Measurements from ENCODE around the gene RMND1. TPM values are rescaled to one million over a fixed set of nuclear protein-coding genes. Genes with fewer than 3 reads are reported as not detected.

Gene RMND1
- total and polyA plus RNA-seq, 9 of the 15 experiments (the other 6 are each of a cell fraction or from before 2014, with no cell fraction given) = 26.9 to 47.8 (median 36.2) TPM

DNA sequence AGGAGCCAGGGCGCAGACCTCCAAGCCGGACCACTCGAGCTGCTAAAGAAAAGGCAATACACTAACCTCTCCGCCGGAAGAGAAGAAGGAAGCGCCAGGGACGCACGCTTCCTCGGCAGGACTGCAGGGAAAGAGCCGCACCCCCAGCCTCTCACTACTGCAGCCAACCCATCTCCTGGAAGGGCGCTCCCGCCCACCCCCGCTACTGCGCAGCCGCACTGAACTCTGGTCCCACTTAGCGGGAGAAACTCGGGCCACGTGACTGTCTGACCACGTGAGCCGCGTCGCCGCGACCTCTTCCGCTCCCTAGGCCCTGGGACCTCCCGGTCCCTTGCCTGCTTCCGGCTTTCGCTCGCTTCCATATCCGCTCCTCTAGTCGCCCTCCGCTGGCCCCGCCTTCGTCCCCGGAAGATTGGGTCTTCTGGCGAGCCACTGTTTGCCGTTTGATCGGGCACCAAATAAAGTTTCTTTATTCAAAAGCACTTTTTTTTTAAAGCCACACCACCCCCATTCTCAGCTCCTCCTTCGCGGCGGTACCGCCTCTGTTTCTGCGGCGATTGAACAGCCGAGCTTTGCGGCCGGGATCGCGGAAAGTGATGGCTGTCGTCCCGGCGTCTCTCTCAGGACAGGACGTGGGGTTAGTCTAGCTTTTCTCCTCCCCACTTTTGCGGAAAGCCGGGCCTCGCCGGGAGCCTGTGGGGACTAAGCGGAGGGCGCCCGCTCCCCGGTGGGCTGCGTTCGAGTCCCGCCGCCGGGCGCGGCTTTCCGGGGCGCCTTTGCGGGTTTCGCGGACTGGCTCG, at the start of gene RMND1 (continued):
- peak; percentile 76; the same call in 1 of the 2 replicates for TF ChIP-seq SMAD4 (CRISPR knock-in tag; conservative IDR thresholded peaks at IDR 0.05)
- peak; percentile 52 for TF ChIP-seq FOXP1 (CRISPR knock-in tag; IDR thresholded peaks at IDR 0.05)
- TF ChIP-seq KDM4B (IDR thresholded peaks at IDR 0.05; ENCODE audit: borderline replicate concordance in 2 of 2, low read depth in 1 of 2) = peak in 1 of 2 experiments; percentile 90; a peak in 2 of 4 replicates
- TF ChIP-seq ZNF184 (CRISPR knock-in tag; IDR thresholded peaks at IDR 0.05) = no peak
- TF ChIP-seq, protein P1, sequence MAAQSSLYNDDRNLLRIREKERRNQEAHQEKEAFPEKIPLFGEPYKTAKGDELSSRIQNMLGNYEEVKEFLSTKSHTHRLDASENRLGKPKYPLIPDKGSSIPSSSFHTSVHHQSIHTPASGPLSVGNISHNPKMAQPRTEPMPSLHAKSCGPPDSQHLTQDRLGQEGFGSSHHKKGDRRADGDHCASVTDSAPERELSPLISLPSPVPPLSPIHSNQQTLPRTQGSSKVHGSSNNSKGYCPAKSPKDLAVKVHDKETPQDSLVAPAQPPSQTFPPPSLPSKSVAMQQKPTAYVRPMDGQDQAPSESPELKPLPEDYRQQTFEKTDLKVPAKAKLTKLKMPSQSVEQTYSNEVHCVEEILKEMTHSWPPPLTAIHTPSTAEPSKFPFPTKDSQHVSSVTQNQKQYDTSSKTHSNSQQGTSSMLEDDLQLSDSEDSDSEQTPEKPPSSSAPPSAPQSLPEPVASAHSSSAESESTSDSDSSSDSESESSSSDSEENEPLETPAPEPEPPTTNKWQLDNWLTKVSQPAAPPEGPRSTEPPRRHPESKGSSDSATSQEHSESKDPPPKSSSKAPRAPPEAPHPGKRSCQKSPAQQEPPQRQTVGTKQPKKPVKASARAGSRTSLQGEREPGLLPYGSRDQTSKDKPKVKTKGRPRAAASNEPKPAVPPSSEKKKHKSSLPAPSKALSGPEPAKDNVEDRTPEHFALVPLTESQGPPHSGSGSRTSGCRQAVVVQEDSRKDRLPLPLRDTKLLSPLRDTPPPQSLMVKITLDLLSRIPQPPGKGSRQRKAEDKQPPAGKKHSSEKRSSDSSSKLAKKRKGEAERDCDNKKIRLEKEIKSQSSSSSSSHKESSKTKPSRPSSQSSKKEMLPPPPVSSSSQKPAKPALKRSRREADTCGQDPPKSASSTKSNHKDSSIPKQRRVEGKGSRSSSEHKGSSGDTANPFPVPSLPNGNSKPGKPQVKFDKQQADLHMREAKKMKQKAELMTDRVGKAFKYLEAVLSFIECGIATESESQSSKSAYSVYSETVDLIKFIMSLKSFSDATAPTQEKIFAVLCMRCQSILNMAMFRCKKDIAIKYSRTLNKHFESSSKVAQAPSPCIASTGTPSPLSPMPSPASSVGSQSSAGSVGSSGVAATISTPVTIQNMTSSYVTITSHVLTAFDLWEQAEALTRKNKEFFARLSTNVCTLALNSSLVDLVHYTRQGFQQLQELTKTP (IDR thresholded peaks at IDR 0.05; ENCODE audit: low read depth in 1 of 2, partially characterized antibody in 2 of 2) = peak in 1 of 2 experiments; percentile 82
- TF ChIP-seq HDAC8 (tag; IDR thresholded peaks at IDR 0.05) = no peak
- TF ChIP-seq MTA3 (IDR thresholded peaks at IDR 0.05; ENCODE audit: borderline replicate concordance) = peak; percentile 87; the same call in 1 of the 2 replicates
- no peak; the same call in 1 of the 2 replicates for TF ChIP-seq ZBED1 (IDR thresholded peaks at IDR 0.05)
- no peak for TF ChIP-seq FOXA1 (IDR thresholded peaks at IDR 0.05; ENCODE audit: borderline replicate concordance)
- TF ChIP-seq, protein P2, sequence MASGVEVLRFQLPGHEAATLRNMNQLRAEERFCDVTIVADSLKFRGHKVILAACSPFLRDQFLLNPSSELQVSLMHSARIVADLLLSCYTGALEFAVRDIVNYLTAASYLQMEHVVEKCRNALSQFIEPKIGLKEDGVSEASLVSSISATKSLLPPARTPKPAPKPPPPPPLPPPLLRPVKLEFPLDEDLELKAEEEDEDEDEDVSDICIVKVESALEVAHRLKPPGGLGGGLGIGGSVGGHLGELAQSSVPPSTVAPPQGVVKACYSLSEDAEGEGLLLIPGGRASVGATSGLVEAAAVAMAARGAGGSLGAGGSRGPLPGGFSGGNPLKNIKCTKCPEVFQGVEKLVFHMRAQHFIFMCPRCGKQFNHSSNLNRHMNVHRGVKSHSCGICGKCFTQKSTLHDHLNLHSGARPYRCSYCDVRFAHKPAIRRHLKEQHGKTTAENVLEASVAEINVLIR (CRISPR knock-in tag; IDR thresholded peaks at IDR 0.05) = no peak
- TF ChIP-seq ETV6 (IDR thresholded peaks at IDR 0.05; ENCODE audit: borderline replicate concordance in 1 of 2, low read depth in 2 of 2, low read length in 1 of 2) = peak; percentile 91 to 97
- no peak; the same call in 1 of the 2 replicates for TF ChIP-seq ETV6 (CRISPR knock-in tag; IDR thresholded peaks at IDR 0.05; ENCODE audit: borderline replicate concordance)
- peak; percentile 73 for TF ChIP-seq EP300 (IDR thresholded peaks at IDR 0.05; ENCODE audit: low read length)
- TF ChIP-seq, protein P3, sequence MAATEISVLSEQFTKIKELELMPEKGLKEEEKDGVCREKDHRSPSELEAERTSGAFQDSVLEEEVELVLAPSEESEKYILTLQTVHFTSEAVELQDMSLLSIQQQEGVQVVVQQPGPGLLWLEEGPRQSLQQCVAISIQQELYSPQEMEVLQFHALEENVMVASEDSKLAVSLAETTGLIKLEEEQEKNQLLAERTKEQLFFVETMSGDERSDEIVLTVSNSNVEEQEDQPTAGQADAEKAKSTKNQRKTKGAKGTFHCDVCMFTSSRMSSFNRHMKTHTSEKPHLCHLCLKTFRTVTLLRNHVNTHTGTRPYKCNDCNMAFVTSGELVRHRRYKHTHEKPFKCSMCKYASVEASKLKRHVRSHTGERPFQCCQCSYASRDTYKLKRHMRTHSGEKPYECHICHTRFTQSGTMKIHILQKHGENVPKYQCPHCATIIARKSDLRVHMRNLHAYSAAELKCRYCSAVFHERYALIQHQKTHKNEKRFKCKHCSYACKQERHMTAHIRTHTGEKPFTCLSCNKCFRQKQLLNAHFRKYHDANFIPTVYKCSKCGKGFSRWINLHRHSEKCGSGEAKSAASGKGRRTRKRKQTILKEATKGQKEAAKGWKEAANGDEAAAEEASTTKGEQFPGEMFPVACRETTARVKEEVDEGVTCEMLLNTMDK (IDR thresholded peaks at IDR 0.05; ENCODE audit: borderline replicate concordance, insufficient read depth, low read depth, low read length, poor library complexity, severe bottlenecking) = peak; percentile 63
- peak; percentile 48; the same call in 1 of the 2 replicates for TF ChIP-seq TEAD4 (IDR thresholded peaks at IDR 0.05; ENCODE audit: low read length)
- TF ChIP-seq TEAD4 (CRISPR knock-in tag; IDR thresholded peaks at IDR 0.05; ENCODE audit: borderline replicate concordance) = no peak
- no peak for TF ChIP-seq ZNF408 (CRISPR knock-in tag; IDR thresholded peaks at IDR 0.05; ENCODE audit: low read depth)
- TF ChIP-seq ILF3 (IDR thresholded peaks at IDR 0.05; ENCODE audit: borderline replicate concordance) = peak; percentile 37; the same call in 1 of the 2 replicates
- peak; percentile 82 for TF ChIP-seq HCFC1 (IDR thresholded peaks at IDR 0.05; ENCODE audit: low read depth, low read length)

Measured in K562 (cell line).